Measurements from ENCODE around the gene TMEM164.

- TF ChIP-seq CTCF (IDR thresholded peaks at IDR 0.05) (no peak), POLR2A (IDR thresholded peaks at IDR 0.05) (no peak)
Measured at GRCh38 chrX:110004731-110005369, 1.9 kb downstream of the TMEM164 start.

Measured in right lobe of liver (tissue), 4 donors.